IMR-90 (cell line): ENCODE results near the gene FKBP7. TPM values are rescaled to one million over a fixed set of nuclear protein-coding genes. Genes with fewer than 3 reads are reported as not detected.

Experiments
- CEBPB ChIP-seq: IDR thresholded peaks from 2 replicates; pipeline ENCODE4 v1.6.1; 2012; ENCODE audit warnings: low read depth, low read length, improper control_type of control experiment
- CHD1 ChIP-seq: IDR thresholded peaks from 2 replicates; pipeline ENCODE4 v1.6.1; 2012; ENCODE audit warnings: low read depth, low read length, improper control_type of control experiment
- MAFK ChIP-seq: IDR thresholded peaks from 2 replicates; pipeline ENCODE4 v1.6.1; 2012; ENCODE audit warnings: low read depth, low read length, improper control_type of control experiment
- NFE2L2 ChIP-seq: fragments of 150-350 bp; IDR thresholded peaks from 2 replicates; pipeline ENCODE4 v1.6.1; 2016; ENCODE audit warnings: low read depth, mild to moderate bottlenecking, low read length
- SMC3 ChIP-seq: fragments of 150-350 bp; IDR thresholded peaks from 2 replicates; pipeline ENCODE4 v1.6.1; 2016; ENCODE audit warnings: low read depth, mild to moderate bottlenecking, antibody characterized with exemption, low read length, moderate library complexity
- polyA plus RNA-seq, 3 experiments: library from polyadenylated mRNA; depleted of rRNA; stranded (reverse); fragments of >200 nt; gene quantifications; 2 replicates each; pipeline ENCODE4 v1.2.3, GENCODE V29; 2012; ENCODE audit warnings: low replicate concordance in 1 of 3
- total RNA-seq: library from RNA; depleted of rRNA; stranded (reverse); fragments of >200 nt; gene quantifications from 2 replicates; pipeline ENCODE4 v1.2.3, GENCODE V29; 2012; rRNA removed

FKBP7 gene
- total and polyA plus RNA-seq, 2 of the 4 experiments (the other 2 are of a cell fraction): 32.6 to 51.0 TPM

- no peak for TF ChIP-seq NFE2L2
- 0 out of 2 replicates have a peak, but pooled peaks have one; percentile 45 for TF ChIP-seq CHD1
- TF ChIP-seq MAFK: peak; percentile 8; the same call in 1 of the 2 replicates
- TF ChIP-seq CEBPB: peak; percentile 96
- peak; percentile 88 for TF ChIP-seq SMC3
These were observed 63.8 kb downstream of the FKBP7 start (continued) for GRCh38 chr2:178414266-178415247.

Other genes starting within 250 kb of the FKBP7 start
- 53.6 and 55.5 TPM in 2 replicates for gene PRKRA, start 27.4 kb downstream of the FKBP7 start, total RNA-seq
- gene PRKRA, start 27.4 kb downstream of the FKBP7 start, polyA plus RNA-seq (2012; rRNA removed): 39.5 and 41.7 TPM in 2 replicates
- 0.28 and 0.72 TPM in 2 replicates for gene PJVK, start 27.2 kb downstream of the FKBP7 start, total RNA-seq
- gene PJVK, start 27.2 kb downstream of the FKBP7 start, polyA plus RNA-seq (2012; rRNA removed): 1.9 and 2.4 TPM in 2 replicates
- 3.9 and 5.0 TPM in 2 replicates for gene PLEKHA3, start 1.9 kb upstream of the FKBP7 start, total RNA-seq
- gene PLEKHA3, start 1.9 kb upstream of the FKBP7 start, polyA plus RNA-seq (2012; rRNA removed): 5.5 and 9.6 TPM in 2 replicates